GM19351 (cell line): Measurements from ENCODE around the gene PSMD6.

Source experiments
- ATAC-seq: cut with Tn5 transposase; IDR thresholded peaks from one replicate; pipeline ENCODE4 v1.9.1; 2021; ENCODE audit warnings: mild to moderate bottlenecking, moderate library complexity; ENCODE audit not compliant: unreplicated experiment

PSMD6 gene

DNA sequence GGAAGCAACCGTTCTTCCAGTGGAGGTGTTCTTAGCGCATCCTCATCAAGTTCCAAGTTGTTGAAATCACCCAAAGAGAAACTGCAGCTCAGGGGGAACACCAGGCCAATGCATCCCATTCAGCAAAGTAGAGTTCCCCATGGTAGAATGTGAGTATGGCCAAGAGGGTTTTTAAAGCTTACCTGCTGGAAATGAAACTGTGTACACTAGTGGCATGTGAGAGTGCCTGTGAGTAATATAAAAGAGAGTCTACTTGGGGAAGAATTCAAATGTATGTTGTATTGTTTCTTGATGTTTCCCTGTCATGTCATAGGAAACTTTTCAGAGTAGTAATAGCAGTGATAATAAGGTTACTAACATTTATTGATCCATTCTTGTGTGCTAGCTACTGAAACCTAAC, 43.3 kb downstream of the PSMD6 start:
- no peak for ATAC-seq

GRCh38 chr3:63979093-63979885, 44.0 kb downstream of the PSMD6 start:
- ATAC-seq = no peak

DNA sequence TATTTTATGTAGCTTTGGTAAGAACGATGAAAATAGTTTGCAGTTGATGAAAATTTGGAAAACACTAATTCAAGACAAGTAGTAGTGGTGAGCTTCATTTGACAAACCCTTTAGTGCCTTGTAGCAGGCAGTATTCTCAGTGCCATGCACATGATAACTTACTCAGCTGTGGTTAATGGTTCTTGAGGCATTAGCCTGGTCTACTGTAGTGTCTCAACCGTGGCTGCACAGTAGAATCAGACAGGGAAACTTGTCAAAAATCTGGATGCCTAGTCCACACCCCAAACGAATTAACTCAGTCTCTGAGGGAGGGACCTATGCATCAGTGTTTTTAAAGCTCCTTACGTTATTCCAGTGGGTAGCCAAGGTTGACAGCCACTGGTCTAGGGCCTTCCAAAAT, 45.4 kb downstream of the PSMD6 start:
- ATAC-seq = no peak

DNA sequence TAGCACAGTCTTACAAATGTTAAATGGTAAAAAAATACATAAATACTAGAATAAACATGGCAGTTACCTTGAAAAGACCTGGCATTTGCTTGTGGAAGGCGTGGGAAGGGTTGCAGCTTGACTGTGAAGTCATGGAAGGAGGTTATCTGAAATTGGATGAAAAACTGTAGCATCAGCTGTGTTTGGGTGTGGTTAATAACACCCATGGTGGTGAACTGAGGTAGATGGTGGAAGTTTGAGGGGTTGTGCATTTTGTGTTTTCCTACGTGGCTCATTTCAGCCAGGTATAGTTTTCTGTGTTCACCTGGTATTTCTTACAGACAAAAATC, 46.5 kb downstream of the PSMD6 start:
- no peak for ATAC-seq

GRCh38 chr3:63976161-63976871, 47.0 kb downstream of the PSMD6 start:
- ATAC-seq = no peak

GRCh38 chr3:63975723-63976122, 47.6 kb downstream of the PSMD6 start:
- no peak for ATAC-seq

GRCh38 chr3:63974451-63974850, 48.8 kb downstream of the PSMD6 start:
- no peak for ATAC-seq

DNA sequence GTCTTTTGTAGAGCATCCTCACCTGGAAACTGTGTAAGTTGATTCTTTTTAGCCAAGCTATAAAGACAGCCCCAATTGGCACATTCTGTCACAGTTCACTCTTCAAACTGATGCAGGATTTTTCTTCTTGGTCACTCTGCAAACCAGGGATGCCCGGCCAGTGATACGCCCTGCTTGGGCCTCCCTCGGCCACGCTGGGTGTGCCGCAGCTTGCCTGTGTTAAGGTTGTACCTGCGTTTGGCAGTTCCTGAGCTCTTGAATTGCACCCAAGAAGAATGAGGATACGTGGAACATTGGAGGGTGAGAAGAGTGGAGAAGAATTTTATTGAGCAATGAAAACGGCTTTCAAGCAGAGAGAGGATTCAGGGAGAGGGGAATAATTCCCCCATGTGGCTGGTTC, 49.9 kb downstream of the PSMD6 start:
- no peak for ATAC-seq

DNA sequence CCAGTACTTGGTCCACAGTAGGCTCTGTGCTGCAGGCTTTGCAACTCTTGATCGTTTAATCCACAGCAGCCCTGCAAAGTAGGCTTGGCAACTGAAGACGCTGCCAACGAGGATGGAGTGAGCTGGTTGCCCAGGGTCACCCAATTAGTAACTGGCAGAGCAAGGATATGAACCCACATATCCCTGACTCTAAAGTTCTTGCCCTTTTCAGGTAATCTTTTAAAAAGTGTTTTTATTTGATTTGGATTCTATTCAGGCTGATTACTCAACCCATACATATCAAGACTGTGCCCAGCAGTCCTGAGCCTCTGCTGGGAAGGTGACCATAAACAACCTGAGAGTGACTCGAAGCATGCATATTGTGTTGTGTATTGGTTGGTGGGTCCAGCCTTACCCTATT, 50.3 kb downstream of the PSMD6 start:
- ATAC-seq = no peak

GRCh38 chr3:63972196-63972595, 51.1 kb downstream of the PSMD6 start:
- ATAC-seq = no peak

GRCh38 chr3:63970631-63971475, 52.4 kb downstream of the PSMD6 start:
- ATAC-seq = no peak

DNA sequence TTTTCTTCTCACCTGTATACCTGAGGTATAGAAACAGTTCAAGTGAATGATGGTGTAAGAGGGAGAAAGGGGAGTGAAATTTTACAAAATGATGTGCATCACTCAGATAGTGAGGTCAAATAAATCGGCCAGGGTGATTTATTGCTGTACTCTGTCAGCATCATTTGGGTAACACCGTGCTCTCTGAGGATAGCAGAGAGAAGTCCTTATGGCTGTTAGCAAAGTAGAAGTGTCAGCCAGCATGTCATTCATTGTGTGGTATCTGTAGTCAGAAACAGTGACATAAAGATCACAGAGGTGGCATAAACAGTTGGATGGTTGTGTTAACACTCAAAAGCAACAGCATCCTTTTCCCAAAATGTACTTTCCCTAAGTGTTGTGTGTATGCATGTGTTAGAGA, 53.4 kb downstream of the PSMD6 start:
- ATAC-seq = no peak

DNA sequence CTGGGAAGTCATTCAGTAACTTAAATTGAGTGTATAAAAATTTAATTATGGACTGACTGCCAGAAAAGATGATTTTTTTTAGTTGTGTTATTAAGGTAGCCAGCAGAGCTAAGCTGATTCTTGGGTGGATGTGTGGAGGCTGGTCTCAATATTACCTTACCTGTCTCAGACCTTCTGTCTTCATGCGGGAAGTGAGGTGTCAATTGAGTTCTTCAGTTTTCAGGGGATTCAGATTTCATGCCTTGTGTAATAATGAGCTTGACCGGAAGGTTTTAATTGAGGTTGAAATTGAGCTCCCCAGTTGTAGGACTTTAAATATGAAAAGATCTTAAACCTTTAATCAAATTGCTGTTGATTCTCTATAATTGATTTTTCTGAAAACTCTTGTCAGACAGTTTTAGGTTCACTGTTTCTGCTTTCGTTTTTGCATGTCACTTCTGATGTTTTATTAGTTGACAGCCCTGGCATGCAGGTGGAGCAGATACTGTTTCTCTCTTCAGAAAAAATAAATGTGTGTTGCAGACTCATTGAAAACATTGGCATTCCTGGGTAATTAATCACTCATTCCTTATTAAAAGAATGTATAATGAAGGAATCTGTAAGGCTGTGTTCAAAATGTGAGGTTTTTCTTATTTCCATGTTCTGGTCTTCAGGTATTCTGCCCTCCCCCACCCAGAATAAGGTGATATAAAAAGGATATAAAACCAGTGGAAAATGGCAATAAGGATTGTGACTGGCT, 54.5 kb downstream of the PSMD6 start:
- peak; percentile 26 for ATAC-seq

GRCh38 chr3:63967675-63968611, 55.4 kb downstream of the PSMD6 start:
- peak; percentile 61 for ATAC-seq

- no peak for ATAC-seq
Measured at GRCh38 chr3:63966871-63967270, 56.4 kb downstream of the PSMD6 start.

GRCh38 chr3:63966007-63966406, 57.3 kb downstream of the PSMD6 start:
- ATAC-seq = no peak

- no peak for ATAC-seq
Measured at GRCh38 chr3:63964681-63965485, 58.4 kb downstream of the PSMD6 start.

GRCh38 chr3:63963496-63963895, 59.8 kb downstream of the PSMD6 start:
- no peak for ATAC-seq

DNA sequence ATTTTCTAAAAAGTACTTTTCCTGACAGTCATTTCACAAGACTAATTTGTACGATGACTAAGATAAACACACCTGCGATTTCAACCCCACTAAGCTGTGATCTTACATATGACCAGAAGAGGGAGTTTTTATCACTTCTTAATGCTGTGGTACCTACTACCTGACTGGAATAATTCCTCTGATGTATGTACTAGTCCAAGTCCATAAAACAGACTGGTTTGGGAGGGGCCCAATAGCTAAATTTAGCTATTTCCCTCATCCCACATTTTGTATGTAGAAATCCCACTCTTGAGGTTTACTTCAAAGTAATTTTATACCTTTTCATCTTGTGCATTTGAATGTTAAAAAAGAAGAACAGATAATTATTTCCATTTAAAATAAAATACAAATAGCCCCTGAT, 61.4 kb downstream of the PSMD6 start:
- ATAC-seq = peak; percentile 92
